PC-9 (cell line): ENCODE results near the gene HOOK1.

ENCODE experiments used
- EZH2 ChIP-seq: fragments of 200-600 bp; sonication (generic); IDR thresholded peaks from 2 replicates; pipeline ENCODE4 v1.8.0; 2017; ENCODE audit warnings: antibody characterized with exemption, low read depth
- TF ChIP-seq, protein P1 (sequence below): fragments of 200-600 bp; sonication (generic); conservative IDR thresholded peaks from 2 replicates; pipeline ENCODE4 v1.6.1; 2017; ENCODE audit warnings: mixed run types, antibody characterized with exemption, mild to moderate bottlenecking, moderate library complexity

DNA sequence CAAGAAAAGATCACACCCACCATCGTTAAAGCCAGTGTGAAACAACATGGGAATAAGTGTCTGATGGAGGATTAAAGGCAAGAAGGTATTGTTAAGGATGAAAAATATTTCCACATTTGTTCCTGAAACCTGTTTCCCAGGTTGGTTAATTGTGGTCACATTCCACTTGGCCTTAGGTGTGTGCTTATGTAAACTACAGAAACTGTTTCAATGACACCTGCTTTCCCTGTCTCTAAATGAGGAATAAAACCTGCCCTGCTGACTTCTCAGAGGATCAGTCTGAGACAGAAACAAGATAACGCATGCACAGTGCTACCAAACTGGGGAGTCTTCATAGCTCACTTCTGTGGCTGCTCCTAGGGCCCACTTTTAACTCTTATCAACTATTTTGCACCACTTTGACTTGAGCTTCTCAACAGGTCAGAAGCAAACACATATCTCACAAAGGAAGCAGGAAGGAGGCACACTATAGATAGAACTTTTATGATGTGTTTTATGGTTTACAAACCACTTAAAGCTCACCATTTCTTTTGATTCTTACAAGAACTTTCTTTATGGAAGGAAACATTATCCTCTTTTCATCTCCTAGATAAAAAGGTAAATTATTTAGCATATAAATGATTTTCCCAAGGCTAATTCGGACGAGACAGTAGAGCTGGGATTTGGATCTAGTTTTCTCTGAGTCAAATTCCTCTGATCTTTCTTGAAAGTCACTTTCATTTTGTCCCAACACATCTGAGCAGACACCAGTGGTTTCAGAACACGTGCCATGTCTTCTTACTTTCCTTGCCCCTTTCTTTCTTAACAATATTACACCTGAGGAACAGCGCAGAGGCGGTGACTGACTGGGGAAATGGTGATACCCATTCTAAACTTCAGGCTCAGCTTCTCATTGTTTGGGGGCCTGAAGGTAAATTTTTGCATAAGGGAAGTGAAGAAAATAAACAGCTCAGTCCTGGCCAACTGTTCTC, 78.4 kb downstream of the HOOK1 start:
- TF ChIP-seq, protein P1, sequence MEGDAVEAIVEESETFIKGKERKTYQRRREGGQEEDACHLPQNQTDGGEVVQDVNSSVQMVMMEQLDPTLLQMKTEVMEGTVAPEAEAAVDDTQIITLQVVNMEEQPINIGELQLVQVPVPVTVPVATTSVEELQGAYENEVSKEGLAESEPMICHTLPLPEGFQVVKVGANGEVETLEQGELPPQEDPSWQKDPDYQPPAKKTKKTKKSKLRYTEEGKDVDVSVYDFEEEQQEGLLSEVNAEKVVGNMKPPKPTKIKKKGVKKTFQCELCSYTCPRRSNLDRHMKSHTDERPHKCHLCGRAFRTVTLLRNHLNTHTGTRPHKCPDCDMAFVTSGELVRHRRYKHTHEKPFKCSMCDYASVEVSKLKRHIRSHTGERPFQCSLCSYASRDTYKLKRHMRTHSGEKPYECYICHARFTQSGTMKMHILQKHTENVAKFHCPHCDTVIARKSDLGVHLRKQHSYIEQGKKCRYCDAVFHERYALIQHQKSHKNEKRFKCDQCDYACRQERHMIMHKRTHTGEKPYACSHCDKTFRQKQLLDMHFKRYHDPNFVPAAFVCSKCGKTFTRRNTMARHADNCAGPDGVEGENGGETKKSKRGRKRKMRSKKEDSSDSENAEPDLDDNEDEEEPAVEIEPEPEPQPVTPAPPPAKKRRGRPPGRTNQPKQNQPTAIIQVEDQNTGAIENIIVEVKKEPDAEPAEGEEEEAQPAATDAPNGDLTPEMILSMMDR, result no peak
- TF ChIP-seq EZH2, result no peak
